GM21529 (cell line): ENCODE measurements around the gene CEP170B.
"Not testable (repeated sequence)": the region's sequence is repeated elsewhere in the genome, so short reads cannot be mapped to it uniquely, and the experiment has no call there.

Experiments
- ATAC-seq: cut with Tn5 transposase; IDR thresholded peaks from one replicate; pipeline ENCODE4 v1.9.1; 2021; ENCODE audit not compliant: unreplicated experiment

Gene CEP170B

GRCh38 chr14:104941508-104942365 lies 76.7 kb downstream of the CEP170B start:
- no peak for ATAC-seq

GRCh38 chr14:104942586-104942985 lies 77.5 kb downstream of the CEP170B start:
- ATAC-seq = no peak

DNA sequence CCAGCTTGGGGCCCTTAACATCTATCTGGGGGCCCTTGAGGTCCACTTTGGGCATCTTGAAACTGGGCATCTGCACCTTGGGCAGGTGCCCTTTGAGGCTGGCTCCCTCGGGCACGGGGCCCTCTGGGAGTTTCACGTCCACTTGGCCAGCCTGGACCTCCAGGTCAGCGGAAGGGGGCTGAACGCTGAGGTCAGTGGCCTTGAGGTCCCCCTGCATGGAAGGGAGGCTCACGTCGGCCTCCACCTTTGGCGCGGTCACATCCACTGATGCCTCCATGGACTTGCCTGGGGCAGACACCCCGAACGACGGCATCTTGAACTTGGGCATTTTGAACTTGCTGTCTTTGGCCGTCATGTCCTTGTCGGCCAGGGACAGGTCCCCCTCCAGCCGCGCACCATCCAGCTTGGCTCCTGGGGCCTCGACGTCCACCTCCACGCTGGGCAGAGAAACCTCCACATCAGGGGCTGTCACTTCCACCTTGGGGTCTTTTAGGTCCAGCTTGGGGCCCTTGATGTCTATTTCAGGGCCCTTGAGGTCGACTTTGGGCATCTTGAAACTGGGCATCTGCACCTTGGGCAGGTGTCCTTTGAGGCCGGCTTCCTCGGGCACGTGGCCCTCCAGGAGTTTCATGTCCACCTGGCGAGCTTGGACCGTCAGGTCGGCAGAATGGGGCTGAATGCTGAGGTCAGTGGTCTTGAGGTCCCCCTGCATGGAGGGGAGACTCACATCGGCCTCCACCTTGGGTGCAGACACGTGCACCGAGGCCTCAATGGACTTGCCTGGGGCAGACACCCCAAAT lies 78.3 kb downstream of the CEP170B start:
- not testable (repeated sequence) for ATAC-seq

DNA sequence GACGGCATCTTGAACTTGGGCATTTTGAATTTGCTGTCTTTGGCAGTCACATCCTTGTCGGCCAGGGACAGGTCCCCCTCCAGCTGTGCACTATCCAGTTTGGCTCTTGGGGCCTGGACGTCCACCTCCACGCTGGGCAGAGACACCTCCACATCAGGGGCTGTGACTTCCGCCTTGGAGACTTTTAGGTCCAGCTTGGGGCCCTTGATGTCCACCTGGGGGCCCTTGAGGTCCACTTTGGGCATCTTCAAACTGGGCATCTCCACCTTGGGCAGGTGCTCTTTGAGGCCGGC lies 78.9 kb downstream of the CEP170B start:
- ATAC-seq = not testable (repeated sequence)

GRCh38 chr14:104944436-104945205 lies 79.6 kb downstream of the CEP170B start:
- not testable (repeated sequence) for ATAC-seq

DNA sequence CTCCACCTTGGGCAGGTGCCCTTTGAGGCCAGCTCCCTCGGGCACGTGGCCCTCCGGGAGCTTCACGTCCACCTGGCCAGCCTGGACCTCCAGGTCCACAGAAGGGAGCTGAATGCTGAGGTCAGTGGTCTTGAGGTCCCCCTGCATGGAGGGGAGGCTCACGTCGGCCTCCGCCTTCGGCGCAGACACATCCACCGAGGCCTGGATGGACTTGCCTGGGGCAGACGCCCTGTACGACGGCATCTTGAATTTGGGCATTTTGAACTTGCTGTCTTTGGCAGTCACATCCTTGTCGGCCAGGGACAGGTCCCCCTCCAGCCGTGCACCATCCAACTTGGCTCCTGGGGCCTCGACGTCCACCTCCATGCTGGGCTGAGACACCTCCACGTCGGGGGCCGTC lies 80.2 kb downstream of the CEP170B start:
- ATAC-seq = not testable (repeated sequence)
